A673 (cell line): ENCODE measurements around the gene INVS. TPM values are rescaled to one million over a fixed set of nuclear protein-coding genes. Genes with fewer than 3 reads are reported as not detected.

Source experiments
- BruUV-seq: library from RNA; stranded (reverse); fragments of 400-500 nt; replicated peaks from 2 replicates; lab custom pipeline; 2021; lab: Mats Ljungman, UMichigan
- CTCF ChIA-PET: fragments of 300-600 bp; sonication (Branson Sonifier 250); formaldehyde crosslinking; loops from one replicate; lab custom pipeline; 2022; ENCODE audit warnings: antibody characterized with exemption; lab: Charles Lee
- POLR2A ChIA-PET: fragments of 300-600 bp; sonication (Branson Sonifier 250); formaldehyde crosslinking; loops from one replicate; lab custom pipeline; 2022; ENCODE audit warnings: antibody characterized with exemption; ENCODE audit not compliant: low non-redundant PET; lab: Charles Lee
- DNase-seq: peaks from one replicate; pipeline ENCODE4 v3.0.0-alpha.2; 2015; ENCODE audit warnings: low spot score
- H3K27ac ChIP-seq: fragments of 200-600 bp; sonication (generic); 2 replicates; pipeline ENCODE4 v1.5.1; 2016; ENCODE audit warnings: mixed run types, low read depth, mild to moderate bottlenecking, mixed read lengths, antibody characterized with exemption, low read length; ENCODE audit not compliant: poor library complexity, severe bottlenecking
- H3K27me3 ChIP-seq: fragments of 200-600 bp; sonication (generic); replicated peaks from 2 replicates; pipeline ENCODE4 v1.6.1; 2017; ENCODE audit warnings: mixed run types, low read depth, mild to moderate bottlenecking, mixed read lengths, antibody characterized with exemption, low read length; ENCODE audit not compliant: insufficient read depth, poor library complexity
- H3K36me3 ChIP-seq: fragments of 200-600 bp; sonication (generic); 2 replicates; pipeline ENCODE4 v1.6.1; 2016; ENCODE audit warnings: mixed run types, mild to moderate bottlenecking, mixed read lengths, antibody characterized with exemption, low read length; ENCODE audit not compliant: insufficient read depth, poor library complexity, severe bottlenecking
- H3K4me1 ChIP-seq: fragments of 200-600 bp; sonication (generic); 2 replicates; pipeline ENCODE4 v1.6.1; 2017; ENCODE audit warnings: mixed run types, mild to moderate bottlenecking, mixed read lengths, antibody characterized with exemption, low read length; ENCODE audit not compliant: insufficient read depth, poor library complexity, severe bottlenecking
- H3K4me3 ChIP-seq: fragments of 200-600 bp; sonication (generic); 2 replicates; pipeline ENCODE4 v1.5.1; 2016; ENCODE audit warnings: low read depth, mixed run types, mild to moderate bottlenecking, mixed read lengths, low read length; ENCODE audit not compliant: poor library complexity, severe bottlenecking
- H3K9me3 ChIP-seq: fragments of 200-600 bp; sonication (generic); 2 replicates; pipeline ENCODE4 v1.6.1; 2016; ENCODE audit warnings: mixed run types, low read depth, mild to moderate bottlenecking, mixed read lengths, antibody characterized with exemption, low read length; ENCODE audit not compliant: poor library complexity, severe bottlenecking
- EZH2 ChIP-seq: fragments of 200-600 bp; sonication (generic); IDR thresholded peaks from 2 replicates; pipeline ENCODE4 v1.6.1; 2017; ENCODE audit warnings: borderline replicate concordance, low read depth, mild to moderate bottlenecking, mixed read lengths, antibody characterized with exemption, low read length; ENCODE audit not compliant: poor library complexity, severe bottlenecking
- intact Hi-C: fragments of 100-400 bp; cut with micrococcal nuclease; formaldehyde crosslinking; loops from one replicate; pipeline ENCODE4 v1.10.0; 2022; ENCODE audit not compliant: unreplicated experiment
- total RNA-seq: library from RNA; stranded (reverse); gene quantifications from 2 replicates; pipeline ENCODE4 v1.2.3, GENCODE V29; 2021
- TF ChIP-seq, protein P1 (sequence below): fragments of 300-800, 200-600 bp; sonication (generic); conservative IDR thresholded peaks from 2 replicates; pipeline ENCODE4 v1.5.1; 2017; ENCODE audit warnings: low read depth, mild to moderate bottlenecking, antibody characterized with exemption, low read length, moderate library complexity, mixed read lengths

INVS gene
- total RNA-seq, 1 experiment from 2014 or later = 23.3 TPM

DNA sequence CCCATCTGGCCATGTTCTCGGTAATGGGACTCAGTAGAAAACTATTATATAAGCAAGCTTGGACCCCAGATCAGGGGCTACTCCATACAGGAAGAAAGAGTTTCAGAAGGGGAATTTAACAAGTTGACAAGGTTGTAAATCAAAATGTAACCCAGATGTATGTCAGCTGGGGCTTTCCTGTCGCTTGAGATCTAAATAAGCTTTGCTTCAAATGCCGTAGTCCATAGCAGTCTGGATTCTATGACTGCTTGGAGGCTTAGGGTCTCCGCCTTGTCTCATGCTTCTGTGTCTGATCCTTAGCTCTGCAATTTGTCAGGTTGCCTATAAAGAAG lies 183.3 kb downstream of the INVS start:
- Histone ChIP-seq H3K36me3 (peaks cover 24% of the 10 kb centered on the region), H3K27ac (no peak overlapping the region), H3K4me3 (no peak overlapping the region), H3K27me3 (no peaks in the 10 kb centered on the region), H3K9me3 (peaks cover 19% of the 10 kb centered on the region), H3K4me1 (no peaks in the 10 kb centered on the region)
- ChIA-PET POLR2A (no interaction called here), CTCF (no interaction called here)
- intact Hi-C loops = no loop called here
- no TSS peak for BruUV-seq
- no peak for DNase-seq
- TF ChIP-seq EZH2 = no peak
- TF ChIP-seq, protein P1, sequence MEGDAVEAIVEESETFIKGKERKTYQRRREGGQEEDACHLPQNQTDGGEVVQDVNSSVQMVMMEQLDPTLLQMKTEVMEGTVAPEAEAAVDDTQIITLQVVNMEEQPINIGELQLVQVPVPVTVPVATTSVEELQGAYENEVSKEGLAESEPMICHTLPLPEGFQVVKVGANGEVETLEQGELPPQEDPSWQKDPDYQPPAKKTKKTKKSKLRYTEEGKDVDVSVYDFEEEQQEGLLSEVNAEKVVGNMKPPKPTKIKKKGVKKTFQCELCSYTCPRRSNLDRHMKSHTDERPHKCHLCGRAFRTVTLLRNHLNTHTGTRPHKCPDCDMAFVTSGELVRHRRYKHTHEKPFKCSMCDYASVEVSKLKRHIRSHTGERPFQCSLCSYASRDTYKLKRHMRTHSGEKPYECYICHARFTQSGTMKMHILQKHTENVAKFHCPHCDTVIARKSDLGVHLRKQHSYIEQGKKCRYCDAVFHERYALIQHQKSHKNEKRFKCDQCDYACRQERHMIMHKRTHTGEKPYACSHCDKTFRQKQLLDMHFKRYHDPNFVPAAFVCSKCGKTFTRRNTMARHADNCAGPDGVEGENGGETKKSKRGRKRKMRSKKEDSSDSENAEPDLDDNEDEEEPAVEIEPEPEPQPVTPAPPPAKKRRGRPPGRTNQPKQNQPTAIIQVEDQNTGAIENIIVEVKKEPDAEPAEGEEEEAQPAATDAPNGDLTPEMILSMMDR = no peak

DNA sequence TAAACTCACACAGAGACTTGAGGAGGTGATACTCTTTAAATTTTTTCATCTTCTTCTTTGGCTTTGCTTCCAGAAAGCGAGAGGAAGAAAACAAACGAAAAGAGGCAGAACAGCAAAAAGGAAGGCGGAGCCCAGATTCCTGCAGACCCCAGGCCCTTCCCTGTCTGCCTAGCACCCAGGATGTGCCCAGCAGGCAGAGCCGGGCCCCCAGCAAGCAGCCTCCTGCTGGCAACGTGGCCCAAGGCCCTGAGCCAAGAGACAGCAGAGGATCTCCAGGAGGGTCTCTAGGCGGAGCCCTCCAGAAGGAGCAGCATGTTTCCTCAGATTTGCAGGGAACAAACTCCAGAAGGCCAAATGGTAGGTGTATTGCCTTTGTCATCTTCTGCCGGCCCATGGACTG lies 185.2 kb downstream of the INVS start:
- intact Hi-C loops = no loop called here
- Histone ChIP-seq H3K36me3 (peaks cover 42% of the 10 kb centered on the region), H3K9me3 (peaks cover 19% of the 10 kb centered on the region), H3K4me1 (no peaks in the 10 kb centered on the region), H3K27ac (no peak overlapping the region), H3K4me3 (no peak overlapping the region), H3K27me3 (no peaks in the 10 kb centered on the region)
- ChIA-PET POLR2A (no interaction called here), CTCF (no interaction called here)
- TF ChIP-seq EZH2 = no peak
- TF ChIP-seq, protein P1 = no peak
- no peak for DNase-seq
- no TSS peak for BruUV-seq

DNA sequence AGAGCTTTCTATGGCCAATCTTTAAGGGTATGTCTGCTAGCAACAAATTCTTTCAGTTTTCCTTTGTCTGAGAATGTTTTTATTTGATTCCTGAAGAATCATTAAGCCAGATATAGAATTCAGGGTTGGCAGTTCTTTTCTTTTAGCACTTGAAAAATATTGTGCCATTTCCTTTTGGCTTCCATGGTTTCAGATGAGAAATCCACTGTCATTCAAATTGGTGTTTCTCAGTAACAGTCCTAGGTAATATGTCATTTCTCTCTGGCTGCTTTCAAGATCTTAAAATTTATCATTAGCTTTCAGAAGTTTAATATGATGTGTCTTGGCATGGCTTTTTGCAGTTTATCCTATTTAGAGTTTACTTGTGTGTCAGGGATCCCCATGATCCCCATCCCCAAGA lies 186.0 kb downstream of the INVS start:
- H3K27ac ChIP-seq = no peak overlapping the region
- BruUV-seq = no TSS peak
- POLR2A ChIA-PET = no interaction called here

More for the DNA sequence above, 186.0 kb downstream of the INVS start:
- Histone ChIP-seq H3K4me1 (no peaks in the 10 kb centered on the region), H3K9me3 (peaks cover 19% of the 10 kb centered on the region), H3K4me3 (no peak overlapping the region), H3K27me3 (no peaks in the 10 kb centered on the region), H3K36me3 (peaks cover 42% of the 10 kb centered on the region)
- intact Hi-C loops = no loop called here
- TF ChIP-seq, protein P1 = no peak
- TF ChIP-seq EZH2 = no peak
- CTCF ChIA-PET = no interaction called here
- DNase-seq = no peak
